ENCODE data around the gene HSDL1. TPM values are rescaled to one million over a fixed set of nuclear protein-coding genes. Genes with fewer than 3 reads are reported as not detected.

The HSDL1 gene
- total RNA-seq, 1 experiment from 2014 or later: 55.2 TPM

- Histone ChIP-seq H3K79me2 (ENCODE audit: low read length) (peaks cover 32% of the 10 kb centered on the region), H3K36me3 (ENCODE audit: insufficient read depth, low read length) (no peaks in the 10 kb centered on the region), H4K20me1 (ENCODE audit: insufficient read depth, low read depth, low read length) (0 out of 2 replicates have a peak, but pooled peaks cover 6% of the 10 kb centered on the region), H3K9me2 (replicated peaks; ENCODE audit: insufficient read depth, low read length) (no peaks in the 10 kb centered on the region), H3K4me1 (ENCODE audit: low read length) (peaks cover 12% of the 10 kb centered on the region), H3K4me3 (ENCODE audit: low read length) (no peak overlapping the region), H3K27ac (ENCODE audit: low read length) (no peak overlapping the region), H3K9me3 (ENCODE audit: low read length) (no peaks in the 10 kb centered on the region), H3K4me2 (ENCODE audit: low read depth, low read length, poor library complexity, severe bottlenecking) (no peak overlapping the region), H3K27me3 (ENCODE audit: low read length) (no peaks in the 10 kb centered on the region), H3K9ac (ENCODE audit: low read length) (no peak overlapping the region), H2AFZ (ENCODE audit: low read length) (no peak overlapping the region)
- DNase-seq: no peak
Observed at GRCh38 chr16:84183911-84184591, 39.1 kb upstream of the HSDL1 start.

GRCh38 chr16:84183572-84183875 is 38.5 kb upstream of the HSDL1 start:
- H2AFZ ChIP-seq (ENCODE audit: low read length): no peak overlapping the region
- peaks cover 32% of the 10 kb centered on the region for H3K79me2 ChIP-seq (ENCODE audit: low read length)
- no peak overlapping the region for H3K4me2 ChIP-seq (ENCODE audit: low read depth, low read length, poor library complexity, severe bottlenecking)
- no peak for DNase-seq
- 0 out of 2 replicates have a peak, but pooled peaks cover 6% of the 10 kb centered on the region for H4K20me1 ChIP-seq (ENCODE audit: insufficient read depth, low read depth, low read length)
- no peaks in the 10 kb centered on the region for H3K27me3 ChIP-seq (ENCODE audit: low read length)
- no peaks in the 10 kb centered on the region for H3K9me3 ChIP-seq (ENCODE audit: low read length)
- no peak overlapping the region for H3K9ac ChIP-seq (ENCODE audit: low read length)
- no peaks in the 10 kb centered on the region for H3K36me3 ChIP-seq (ENCODE audit: insufficient read depth, low read length)
- H3K27ac ChIP-seq (ENCODE audit: low read length): no peak overlapping the region
- peaks cover 12% of the 10 kb centered on the region for H3K4me1 ChIP-seq (ENCODE audit: low read length)
- H3K9me2 ChIP-seq (replicated peaks; ENCODE audit: insufficient read depth, low read length): no peaks in the 10 kb centered on the region
- no peak overlapping the region for H3K4me3 ChIP-seq (ENCODE audit: low read length)

GRCh38 chr16:84182680-84183571 is 37.9 kb upstream of the HSDL1 start:
- H3K27ac ChIP-seq (ENCODE audit: low read length): no peak overlapping the region
- H3K9me3 ChIP-seq (ENCODE audit: low read length): no peaks in the 10 kb centered on the region
- no peaks in the 10 kb centered on the region for H3K9me2 ChIP-seq (replicated peaks; ENCODE audit: insufficient read depth, low read length)
- no peak overlapping the region for H3K4me3 ChIP-seq (ENCODE audit: low read length)
- no peak overlapping the region for H3K9ac ChIP-seq (ENCODE audit: low read length)
- DNase-seq: no peak
- no peaks in the 10 kb centered on the region for H3K36me3 ChIP-seq (ENCODE audit: insufficient read depth, low read length)
- H2AFZ ChIP-seq (ENCODE audit: low read length): no peak overlapping the region
- H3K27me3 ChIP-seq (ENCODE audit: low read length): no peaks in the 10 kb centered on the region
- peaks cover 32% of the 10 kb centered on the region for H3K79me2 ChIP-seq (ENCODE audit: low read length)
- H3K4me2 ChIP-seq (ENCODE audit: low read depth, low read length, poor library complexity, severe bottlenecking): no peak overlapping the region
- peaks cover 12% of the 10 kb centered on the region for H3K4me1 ChIP-seq (ENCODE audit: low read length)
- 0 out of 2 replicates have a peak, but pooled peaks cover 6% of the 10 kb centered on the region for H4K20me1 ChIP-seq (ENCODE audit: insufficient read depth, low read depth, low read length)

- H3K79me2 ChIP-seq (ENCODE audit: low read length): peaks cover 32% of the 10 kb centered on the region
- H3K4me2 ChIP-seq (ENCODE audit: low read depth, low read length, poor library complexity, severe bottlenecking): no peak overlapping the region
- DNase-seq: no peak
- H3K27me3 ChIP-seq (ENCODE audit: low read length): no peaks in the 10 kb centered on the region
- H3K36me3 ChIP-seq (ENCODE audit: insufficient read depth, low read length): no peaks in the 10 kb centered on the region
- 0 out of 2 replicates have a peak, but pooled peaks cover 6% of the 10 kb centered on the region for H4K20me1 ChIP-seq (ENCODE audit: insufficient read depth, low read depth, low read length)
- no peaks in the 10 kb centered on the region for H3K9me2 ChIP-seq (replicated peaks; ENCODE audit: insufficient read depth, low read length)
- H3K9me3 ChIP-seq (ENCODE audit: low read length): no peaks in the 10 kb centered on the region
- no peak overlapping the region for H2AFZ ChIP-seq (ENCODE audit: low read length)
- no peak overlapping the region for H3K4me3 ChIP-seq (ENCODE audit: low read length)
- no peak overlapping the region for H3K9ac ChIP-seq (ENCODE audit: low read length)
- H3K4me1 ChIP-seq (ENCODE audit: low read length): peaks cover 12% of the 10 kb centered on the region
- H3K27ac ChIP-seq (ENCODE audit: low read length): no peak overlapping the region
Observed at GRCh38 chr16:84182104-84182503, 37.1 kb upstream of the HSDL1 start.

- Histone ChIP-seq H3K4me2 (ENCODE audit: low read depth, low read length, poor library complexity, severe bottlenecking) (no peak overlapping the region), H3K9ac (ENCODE audit: low read length) (no peak overlapping the region), H3K9me2 (replicated peaks; ENCODE audit: insufficient read depth, low read length) (no peaks in the 10 kb centered on the region), H2AFZ (ENCODE audit: low read length) (no peak overlapping the region), H3K9me3 (ENCODE audit: low read length) (no peaks in the 10 kb centered on the region), H3K27ac (ENCODE audit: low read length) (no peak overlapping the region), H3K4me3 (ENCODE audit: low read length) (no peak overlapping the region), H3K36me3 (ENCODE audit: insufficient read depth, low read length) (no peaks in the 10 kb centered on the region), H4K20me1 (ENCODE audit: insufficient read depth, low read depth, low read length) (0 out of 2 replicates have a peak, but pooled peaks cover 6% of the 10 kb centered on the region), H3K79me2 (ENCODE audit: low read length) (peaks cover 27% of the 10 kb centered on the region), H3K4me1 (ENCODE audit: low read length) (peaks cover 12% of the 10 kb centered on the region), H3K27me3 (ENCODE audit: low read length) (no peaks in the 10 kb centered on the region)
- DNase-seq: no peak
Observed at GRCh38 chr16:84181144-84181915, 36.4 kb upstream of the HSDL1 start.

GRCh38 chr16:84180519-84181140 is 35.7 kb upstream of the HSDL1 start:
- no peak overlapping the region for H2AFZ ChIP-seq (ENCODE audit: low read length)
- H3K27me3 ChIP-seq (ENCODE audit: low read length): no peaks in the 10 kb centered on the region
- H3K4me3 ChIP-seq (ENCODE audit: low read length): no peak overlapping the region
- 0 out of 2 replicates have a peak, but pooled peaks cover 6% of the 10 kb centered on the region for H4K20me1 ChIP-seq (ENCODE audit: insufficient read depth, low read depth, low read length)
- no peaks in the 10 kb centered on the region for H3K36me3 ChIP-seq (ENCODE audit: insufficient read depth, low read length)
- peaks cover 20% of the 10 kb centered on the region for H3K79me2 ChIP-seq (ENCODE audit: low read length)
- no peak for DNase-seq
- H3K4me1 ChIP-seq (ENCODE audit: low read length): peaks cover 7% of the 10 kb centered on the region
- no peak overlapping the region for H3K9ac ChIP-seq (ENCODE audit: low read length)
- H3K9me2 ChIP-seq (replicated peaks; ENCODE audit: insufficient read depth, low read length): no peaks in the 10 kb centered on the region
- H3K9me3 ChIP-seq (ENCODE audit: low read length): no peaks in the 10 kb centered on the region
- no peak overlapping the region for H3K27ac ChIP-seq (ENCODE audit: low read length)
- no peak overlapping the region for H3K4me2 ChIP-seq (ENCODE audit: low read depth, low read length, poor library complexity, severe bottlenecking)

- no peaks in the 10 kb centered on the region for H3K9me2 ChIP-seq (replicated peaks; ENCODE audit: insufficient read depth, low read length)
- H2AFZ ChIP-seq (ENCODE audit: low read length): no peak overlapping the region
- no peak overlapping the region for H3K9ac ChIP-seq (ENCODE audit: low read length)
- no peaks in the 10 kb centered on the region for H3K36me3 ChIP-seq (ENCODE audit: insufficient read depth, low read length)
- H4K20me1 ChIP-seq (ENCODE audit: insufficient read depth, low read depth, low read length): 0 out of 2 replicates have a peak, but pooled peaks cover 6% of the 10 kb centered on the region
- H3K9me3 ChIP-seq (ENCODE audit: low read length): no peaks in the 10 kb centered on the region
- no peak overlapping the region for H3K4me2 ChIP-seq (ENCODE audit: low read depth, low read length, poor library complexity, severe bottlenecking)
- no peak for DNase-seq
- H3K27me3 ChIP-seq (ENCODE audit: low read length): no peaks in the 10 kb centered on the region
- H3K27ac ChIP-seq (ENCODE audit: low read length): no peak overlapping the region
- no peaks in the 10 kb centered on the region for H3K4me1 ChIP-seq (ENCODE audit: low read length)
- H3K79me2 ChIP-seq (ENCODE audit: low read length): peaks cover 11% of the 10 kb centered on the region
- H3K4me3 ChIP-seq (ENCODE audit: low read length): no peak overlapping the region
Observed at GRCh38 chr16:84179612-84180320, 34.8 kb upstream of the HSDL1 start.

All from Karpas-422 (cell line).